ENCODE measurements around the gene DGLUCY. TPM values are rescaled to one million over a fixed set of nuclear protein-coding genes. Genes with fewer than 3 reads are reported as not detected.

The DGLUCY gene
- total and polyA plus RNA-seq, 2 of the 13 experiments (the other 11 are each of a cell fraction or from before 2014, with no cell fraction given) = 14.8 to 36.3 TPM

DNA sequence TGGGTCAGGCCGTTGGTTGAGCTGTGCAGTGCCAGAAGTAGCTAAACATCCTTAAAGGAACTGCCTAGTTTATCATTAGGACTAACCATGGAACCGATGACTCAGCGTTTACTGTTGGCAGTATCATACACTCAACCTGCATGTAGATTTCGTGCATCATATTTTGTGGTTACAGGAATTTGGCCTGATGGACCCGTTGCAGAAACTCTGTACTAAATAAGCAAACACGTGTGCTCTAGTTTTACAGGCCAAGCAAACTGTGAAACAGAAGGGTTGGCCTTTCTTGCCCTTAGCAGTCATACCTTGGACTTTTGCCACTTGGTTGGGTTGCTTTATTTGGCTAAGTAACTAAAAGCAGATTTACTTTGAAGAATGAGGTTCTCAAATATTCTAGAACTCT is 35.6 kb downstream of the DGLUCY start (continued):
- TF ChIP-seq, protein P1, sequence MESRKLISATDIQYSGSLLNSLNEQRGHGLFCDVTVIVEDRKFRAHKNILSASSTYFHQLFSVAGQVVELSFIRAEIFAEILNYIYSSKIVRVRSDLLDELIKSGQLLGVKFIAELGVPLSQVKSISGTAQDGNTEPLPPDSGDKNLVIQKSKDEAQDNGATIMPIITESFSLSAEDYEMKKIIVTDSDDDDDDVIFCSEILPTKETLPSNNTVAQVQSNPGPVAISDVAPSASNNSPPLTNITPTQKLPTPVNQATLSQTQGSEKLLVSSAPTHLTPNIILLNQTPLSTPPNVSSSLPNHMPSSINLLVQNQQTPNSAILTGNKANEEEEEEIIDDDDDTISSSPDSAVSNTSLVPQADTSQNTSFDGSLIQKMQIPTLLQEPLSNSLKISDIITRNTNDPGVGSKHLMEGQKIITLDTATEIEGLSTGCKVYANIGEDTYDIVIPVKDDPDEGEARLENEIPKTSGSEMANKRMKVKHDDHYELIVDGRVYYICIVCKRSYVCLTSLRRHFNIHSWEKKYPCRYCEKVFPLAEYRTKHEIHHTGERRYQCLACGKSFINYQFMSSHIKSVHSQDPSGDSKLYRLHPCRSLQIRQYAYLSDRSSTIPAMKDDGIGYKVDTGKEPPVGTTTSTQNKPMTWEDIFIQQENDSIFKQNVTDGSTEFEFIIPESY (CRISPR knock-in tag; IDR thresholded peaks at IDR 0.05) = no peak
- no peak for TF ChIP-seq ZSCAN9 (CRISPR knock-in tag; IDR thresholded peaks at IDR 0.05; ENCODE audit: borderline replicate concordance)
- TF ChIP-seq, protein P2, sequence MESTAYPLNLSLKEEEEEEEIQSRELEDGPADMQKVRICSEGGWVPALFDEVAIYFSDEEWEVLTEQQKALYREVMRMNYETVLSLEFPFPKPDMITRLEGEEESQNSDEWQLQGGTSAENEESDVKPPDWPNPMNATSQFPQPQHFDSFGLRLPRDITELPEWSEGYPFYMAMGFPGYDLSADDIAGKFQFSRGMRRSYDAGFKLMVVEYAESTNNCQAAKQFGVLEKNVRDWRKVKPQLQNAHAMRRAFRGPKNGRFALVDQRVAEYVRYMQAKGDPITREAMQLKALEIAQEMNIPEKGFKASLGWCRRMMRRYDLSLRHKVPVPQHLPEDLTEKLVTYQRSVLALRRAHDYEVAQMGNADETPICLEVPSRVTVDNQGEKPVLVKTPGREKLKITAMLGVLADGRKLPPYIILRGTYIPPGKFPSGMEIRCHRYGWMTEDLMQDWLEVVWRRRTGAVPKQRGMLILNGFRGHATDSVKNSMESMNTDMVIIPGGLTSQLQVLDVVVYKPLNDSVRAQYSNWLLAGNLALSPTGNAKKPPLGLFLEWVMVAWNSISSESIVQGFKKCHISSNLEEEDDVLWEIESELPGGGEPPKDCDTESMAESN (CRISPR knock-in tag; conservative IDR thresholded peaks at IDR 0.05) = 0 out of 2 replicates have a peak, but pooled peaks have one; percentile 22

DNA sequence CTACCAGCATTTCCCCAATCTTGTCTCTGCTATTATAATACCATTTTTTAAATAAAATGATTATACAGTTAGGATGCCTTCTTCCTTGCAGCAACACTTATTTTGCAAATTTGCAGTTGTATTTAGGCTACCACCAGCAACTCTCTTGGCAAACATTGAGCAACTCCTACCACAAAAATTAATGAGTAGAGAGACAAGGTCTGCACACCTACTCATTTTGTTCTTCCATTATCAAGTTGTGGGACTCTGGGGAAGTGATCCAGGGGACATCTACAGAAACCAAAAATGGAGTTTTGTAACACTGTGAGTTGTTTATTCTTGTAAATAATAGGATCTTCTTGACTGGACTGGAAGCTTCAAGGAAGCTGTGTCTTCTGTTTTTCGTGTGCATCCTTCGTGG is 38.6 kb downstream of the DGLUCY start:
- no peak for DNase-seq (ENCODE audit: low spot score)
- H3K9ac ChIP-seq (ENCODE audit: insufficient read depth, low read depth, low read length) = no peak overlapping the region
- CTCF ChIA-PET (ENCODE audit: low intra/inter-chr PET ratio, low total read pairs) = no interaction called here

More for the DNA sequence above, 38.6 kb downstream of the DGLUCY start:
- BruUV-seq (replicated peaks) = no TSS peak
- H2AFZ ChIP-seq (ENCODE audit: low read length) = no peak overlapping the region
- in situ Hi-C loops (cut with HindIII; ENCODE audit: extremely low pct_ligation_motif_present, low pct_unique_long_range_greater_than_20kb) (no loop called here), intact Hi-C loops (cut with micrococcal nuclease; ENCODE audit: unreplicated experiment) (no loop called here)
- ATAC-seq = no peak
- H3K36me3 ChIP-seq (replicated peaks in 1 of 2; ENCODE audit: control insufficient read depth in 1 of 2, insufficient read depth in 2 of 2, low read length in 2 of 2) = peaks cover 0 to under 1% of the 10 kb centered on the region in 2 experiments; a peak in 1 of 5 replicates
- no peaks in the 10 kb centered on the region for H3K27me3 ChIP-seq (ENCODE audit: control insufficient read depth in 1 of 2, insufficient read depth in 2 of 2, low read length in 2 of 2)
- H3K4me3 ChIP-seq (replicated peaks in 1 of 3; ENCODE audit: insufficient read depth in 1 of 3, low read depth in 2 of 3, low read length in 3 of 3) = no peak overlapping the region
- no peaks in the 10 kb centered on the region for H3K9me3 ChIP-seq (ENCODE audit: low read length)
- no peaks in the 10 kb centered on the region for H3K79me2 ChIP-seq (ENCODE audit: insufficient read depth, low read length)
- FAIRE-seq = no peak
- POLR2A ChIA-PET = no interaction called here
- TF ChIP-seq RXRB (CRISPR knock-in tag; IDR thresholded peaks at IDR 0.05; ENCODE audit: borderline replicate concordance) = no peak
- TF ChIP-seq SNAI1 (CRISPR knock-in tag; IDR thresholded peaks at IDR 0.05; ENCODE audit: borderline replicate concordance) = no peak
- TF ChIP-seq, protein P3, sequence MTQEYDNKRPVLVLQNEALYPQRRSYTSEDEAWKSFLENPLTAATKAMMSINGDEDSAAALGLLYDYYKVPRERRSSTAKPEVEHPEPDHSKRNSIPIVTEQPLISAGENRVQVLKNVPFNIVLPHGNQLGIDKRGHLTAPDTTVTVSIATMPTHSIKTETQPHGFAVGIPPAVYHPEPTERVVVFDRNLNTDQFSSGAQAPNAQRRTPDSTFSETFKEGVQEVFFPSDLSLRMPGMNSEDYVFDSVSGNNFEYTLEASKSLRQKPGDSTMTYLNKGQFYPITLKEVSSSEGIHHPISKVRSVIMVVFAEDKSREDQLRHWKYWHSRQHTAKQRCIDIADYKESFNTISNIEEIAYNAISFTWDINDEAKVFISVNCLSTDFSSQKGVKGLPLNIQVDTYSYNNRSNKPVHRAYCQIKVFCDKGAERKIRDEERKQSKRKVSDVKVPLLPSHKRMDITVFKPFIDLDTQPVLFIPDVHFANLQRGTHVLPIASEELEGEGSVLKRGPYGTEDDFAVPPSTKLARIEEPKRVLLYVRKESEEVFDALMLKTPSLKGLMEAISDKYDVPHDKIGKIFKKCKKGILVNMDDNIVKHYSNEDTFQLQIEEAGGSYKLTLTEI (CRISPR knock-in tag; conservative IDR thresholded peaks at IDR 0.05) = no peak
- TF ChIP-seq, protein P4, sequence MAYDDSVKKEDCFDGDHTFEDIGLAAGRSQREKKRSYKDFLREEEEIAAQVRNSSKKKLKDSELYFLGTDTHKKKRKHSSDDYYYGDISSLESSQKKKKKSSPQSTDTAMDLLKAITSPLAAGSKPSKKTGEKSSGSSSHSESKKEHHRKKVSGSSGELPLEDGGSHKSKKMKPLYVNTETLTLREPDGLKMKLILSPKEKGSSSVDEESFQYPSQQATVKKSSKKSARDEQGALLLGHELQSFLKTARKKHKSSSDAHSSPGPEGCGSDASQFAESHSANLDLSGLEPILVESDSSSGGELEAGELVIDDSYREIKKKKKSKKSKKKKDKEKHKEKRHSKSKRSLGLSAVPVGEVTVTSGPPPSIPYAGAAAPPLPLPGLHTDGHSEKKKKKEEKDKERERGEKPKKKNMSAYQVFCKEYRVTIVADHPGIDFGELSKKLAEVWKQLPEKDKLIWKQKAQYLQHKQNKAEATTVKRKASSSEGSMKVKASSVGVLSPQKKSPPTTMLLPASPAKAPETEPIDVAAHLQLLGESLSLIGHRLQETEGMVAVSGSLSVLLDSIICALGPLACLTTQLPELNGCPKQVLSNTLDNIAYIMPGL (CRISPR knock-in tag; IDR thresholded peaks at IDR 0.05; ENCODE audit: borderline replicate concordance in 1 of 2, low read depth in 1 of 2) = no peak
- TF ChIP-seq ATM (IDR thresholded peaks at IDR 0.05; ENCODE audit: borderline replicate concordance) = no peak
- TF ChIP-seq HOXA5 (CRISPR knock-in tag; IDR thresholded peaks at IDR 0.05) = no peak
- no peak for TF ChIP-seq SP5 (CRISPR knock-in tag; IDR thresholded peaks at IDR 0.05; ENCODE audit: borderline replicate concordance, low read depth)
- WGBS (ENCODE audit: low lambda C conversion rate) = 92% methylated on average over 2 of the region's 2 CpGs
- H3K4me2 ChIP-seq (ENCODE audit: low read depth, low read length) = no peak overlapping the region
- peaks cover 6% of the 10 kb centered on the region; the same call in 1 of the 2 replicates for H4K20me1 ChIP-seq (ENCODE audit: insufficient read depth, low read length)
- H3K27ac ChIP-seq (ENCODE audit: extremely low read length, insufficient read depth, low read length) = no peak overlapping the region
- peaks cover 51% of the 10 kb centered on the region for H3K4me1 ChIP-seq (ENCODE audit: insufficient read depth, low read length)

Measured in HepG2 (cell line).